ENCODE data around the gene SAMD4A. TPM values are rescaled to one million over a fixed set of nuclear protein-coding genes. Genes with fewer than 3 reads are reported as not detected.

The SAMD4A gene
- total RNA-seq, 1 experiment from 2014 or later, result 26.5 TPM

- intact Hi-C loops (cut with micrococcal nuclease; ENCODE audit: unreplicated experiment), result no loop called here
- no TSS peak for BruUV-seq (replicated peaks)
- TF ChIP-seq EZH2 (IDR thresholded peaks at IDR 0.05; ENCODE audit: borderline replicate concordance, low read depth, low read length, poor library complexity, severe bottlenecking) (no peak), CTCF (conservative IDR thresholded peaks at IDR 0.05; ENCODE audit: low read depth, low read length) (no peak)
Observed at GRCh38 chr14:54662491-54663133, 95.7 kb downstream of the SAMD4A start.

GRCh38 chr14:54664961-54665360 is 98.0 kb downstream of the SAMD4A start:
- Histone ChIP-seq H3K9me3 (ENCODE audit: low read depth, low read length, poor library complexity, severe bottlenecking) (no peaks in the 10 kb centered on the region), H3K27ac (ENCODE audit: low read depth, low read length, poor library complexity, severe bottlenecking) (no peak overlapping the region), H3K27me3 (replicated peaks; ENCODE audit: insufficient read depth, low read depth, low read length, poor library complexity) (no peaks in the 10 kb centered on the region), H3K4me3 (ENCODE audit: low read depth, low read length, poor library complexity, severe bottlenecking) (no peak overlapping the region), H3K36me3 (ENCODE audit: insufficient read depth, low read length, poor library complexity, severe bottlenecking) (no peaks in the 10 kb centered on the region), H3K4me1 (ENCODE audit: insufficient read depth, low read length, poor library complexity, severe bottlenecking) (peaks cover 7% of the 10 kb centered on the region)
- intact Hi-C loops (cut with micrococcal nuclease; ENCODE audit: unreplicated experiment), result no loop called here
- TF ChIP-seq CTCF (conservative IDR thresholded peaks at IDR 0.05; ENCODE audit: low read depth, low read length) (no peak), EZH2 (IDR thresholded peaks at IDR 0.05; ENCODE audit: borderline replicate concordance, low read depth, low read length, poor library complexity, severe bottlenecking) (no peak)
- ChIA-PET CTCF (interaction anchor here (0.6 kb wide), 1 partner anchor 34 kb away, joined by 5 read pairs; no protein-coding TSS in a partner anchor), POLR2A (ENCODE audit: low non-redundant PET) (interaction anchor here (0.6 kb wide), 1 partner anchor 13 kb away, joined by 3 read pairs; no protein-coding TSS in a partner anchor)
- no peak for DNase-seq (ENCODE audit: low spot score)
- no TSS peak for BruUV-seq (replicated peaks)

More at GRCh38 chr14:54662491-54663133, 95.7 kb downstream of the SAMD4A start:
- ChIA-PET POLR2A (ENCODE audit: low non-redundant PET) (no interaction called here), CTCF (no interaction called here)
- no peaks in the 10 kb centered on the region for H3K9me3 ChIP-seq (ENCODE audit: low read depth, low read length, poor library complexity, severe bottlenecking)
- H3K36me3 ChIP-seq (ENCODE audit: insufficient read depth, low read length, poor library complexity, severe bottlenecking), result no peaks in the 10 kb centered on the region
- H3K4me1 ChIP-seq (ENCODE audit: insufficient read depth, low read length, poor library complexity, severe bottlenecking), result no peaks in the 10 kb centered on the region
- no peak overlapping the region for H3K4me3 ChIP-seq (ENCODE audit: low read depth, low read length, poor library complexity, severe bottlenecking)
- H3K27ac ChIP-seq (ENCODE audit: low read depth, low read length, poor library complexity, severe bottlenecking), result no peak overlapping the region
- DNase-seq (ENCODE audit: low spot score), result no peak
- H3K27me3 ChIP-seq (replicated peaks; ENCODE audit: insufficient read depth, low read depth, low read length, poor library complexity), result no peaks in the 10 kb centered on the region

DNA sequence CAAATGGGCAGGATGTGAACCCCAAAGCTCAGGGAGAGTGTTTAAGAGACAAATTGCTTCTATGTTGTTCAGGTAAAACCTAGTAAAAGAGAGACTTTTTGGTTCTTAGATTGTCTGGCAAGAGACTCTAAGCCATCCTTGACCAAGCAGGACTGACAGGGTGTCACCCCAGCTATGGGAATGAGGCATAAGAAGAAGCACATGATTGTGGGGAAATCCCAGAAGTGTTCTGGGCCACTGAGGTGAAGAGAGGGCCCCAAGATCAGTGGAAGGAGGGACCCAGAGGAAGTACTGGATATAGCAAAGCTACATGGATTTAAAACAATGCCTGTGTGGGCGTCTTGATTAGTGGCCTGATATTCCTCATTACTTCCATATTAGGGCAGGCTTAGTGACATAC is 99.0 kb downstream of the SAMD4A start:
- H3K36me3 ChIP-seq (ENCODE audit: insufficient read depth, low read length, poor library complexity, severe bottlenecking), result no peaks in the 10 kb centered on the region
- DNase-seq (ENCODE audit: low spot score), result no peak
- H3K27me3 ChIP-seq (replicated peaks; ENCODE audit: insufficient read depth, low read depth, low read length, poor library complexity), result no peaks in the 10 kb centered on the region
- H3K27ac ChIP-seq (ENCODE audit: low read depth, low read length, poor library complexity, severe bottlenecking), result no peak overlapping the region
- H3K9me3 ChIP-seq (ENCODE audit: low read depth, low read length, poor library complexity, severe bottlenecking), result no peaks in the 10 kb centered on the region
- CTCF ChIA-PET, result no interaction called here
- POLR2A ChIA-PET (ENCODE audit: low non-redundant PET), result no interaction called here
- TF ChIP-seq CTCF (conservative IDR thresholded peaks at IDR 0.05; ENCODE audit: low read depth, low read length), result no peak
- TF ChIP-seq EZH2 (IDR thresholded peaks at IDR 0.05; ENCODE audit: borderline replicate concordance, low read depth, low read length, poor library complexity, severe bottlenecking), result no peak
- peaks cover 11% of the 10 kb centered on the region for H3K4me1 ChIP-seq (ENCODE audit: insufficient read depth, low read length, poor library complexity, severe bottlenecking)
- intact Hi-C loops (cut with micrococcal nuclease; ENCODE audit: unreplicated experiment), result no loop called here
- BruUV-seq (replicated peaks), result no TSS peak
- no peak overlapping the region for H3K4me3 ChIP-seq (ENCODE audit: low read depth, low read length, poor library complexity, severe bottlenecking)
